HCT116 (cell line): ENCODE results near the gene SFXN5. TPM values are rescaled to one million over a fixed set of nuclear protein-coding genes. Genes with fewer than 3 reads are reported as not detected.

Experiments
- ATAC-seq: fragments of 200-7000 bp; cut with Tn5 transposase; 2 replicates; pipeline ENCODE4 v1.9.1; 2020; ENCODE audit warnings: mild to moderate bottlenecking, moderate library complexity
- BruUV-seq: library from RNA; stranded (reverse); fragments of 400-500 nt; replicated peaks from 2 replicates; lab custom pipeline; 2021; lab: Mats Ljungman, UMichigan
- CTCF ChIA-PET: fragments of 300-600 bp; sonication (Branson Sonifier 250); formaldehyde crosslinking; loops from one replicate; lab custom pipeline; 2021; ENCODE audit warnings: antibody characterized with exemption; lab: Charles Lee
- POLR2A ChIA-PET: fragments of 300-600, 350-600 bp; sonication (Branson Sonifier 250); formaldehyde crosslinking; loops from one replicate; lab custom pipeline; 2021; ENCODE audit warnings: antibody characterized with exemption; lab: Charles Lee
- RAD21 ChIA-PET, 2 experiments: fragments of 300-600 bp; sonication (Branson Sonifier 250); formaldehyde crosslinking; loops; one replicate each; lab custom pipeline; 2023; ENCODE audit warnings: low total read pairs in 2 of 2; ENCODE audit not compliant: uncharacterized antibody in 2 of 2, unreplicated experiment in 2 of 2, low non-redundant PET in 1 of 2; lab: Charles Lee
- DNase-seq: peaks from one replicate; pipeline ENCODE4 v3.0.0-alpha.2; 2010; ENCODE audit warnings: low read depth, low spot score
- H2AFZ ChIP-seq: fragments of 200-600 bp; shearing (Covaris generic), sonication (generic); 2 replicates; pipeline ENCODE4 v1.6.1; 2017; ENCODE audit warnings: low read depth, mixed run types, mixed read lengths, antibody characterized with exemption, low read length; ENCODE audit not compliant: poor library complexity, severe bottlenecking
- H3K27ac ChIP-seq: 2 replicates; pipeline ENCODE4 v1.5.1; 2012; ENCODE audit warnings: low read depth, low read length
- H3K27me3 ChIP-seq: fragments of 200-600 bp; sonication (generic); 2 replicates; pipeline ENCODE4 v1.6.1; 2016; ENCODE audit warnings: mixed run types, low read length, mixed read lengths; ENCODE audit not compliant: insufficient read depth
- H3K36me3 ChIP-seq, 2 experiments: fragments of 200-500 bp in 1 of 2; fragments of 200-600 bp in 1 of 2; sonication (Bioruptor generic) in 1 of 2; sonication (generic) in 1 of 2; 2 replicates each; pipeline versions ENCODE4 v1.5.1 to v1.6.1; 2014 to 2016; ENCODE audit warnings: low read length in 2 of 2, inconsistent platforms in 1 of 2, mixed read lengths in 1 of 2, mixed run types in 1 of 2; ENCODE audit not compliant: insufficient read depth in 2 of 2, control insufficient read depth in 1 of 2
- H3K4me1 ChIP-seq, 2 experiments: fragments of 200-600 bp in 1 of 2; sonication (generic) in 1 of 2; 2 replicates each; pipeline versions ENCODE4 v1.5.1 to v1.6.1; 2012 to 2017; ENCODE audit warnings: low read length in 2 of 2, inconsistent platforms in 1 of 2, mild to moderate bottlenecking in 1 of 2, mixed read lengths in 1 of 2, mixed run types in 1 of 2, moderate library complexity in 1 of 2; ENCODE audit not compliant: insufficient read depth in 2 of 2, control insufficient read depth in 1 of 2
- H3K4me2 ChIP-seq: fragments of 200-600 bp; sonication (generic); 2 replicates; pipeline ENCODE4 v1.6.1; 2017; ENCODE audit warnings: mixed run types, low read length, mixed read lengths
- H3K4me3 ChIP-seq, 2 experiments: fragments of 200-600 bp in 1 of 2; sonication (generic) in 1 of 2; replicated peaks in 1 of 2; 2 replicates each; pipeline ENCODE4 v1.5.1; 2011 to 2016; ENCODE audit warnings: low read length in 2 of 2, control low read depth in 1 of 2, low read depth in 1 of 2, mild to moderate bottlenecking in 1 of 2, mixed read lengths in 1 of 2, mixed run types in 1 of 2
- H3K79me2 ChIP-seq: fragments of 200-600 bp; sonication (generic); 2 replicates; pipeline ENCODE4 v1.6.1; 2017; ENCODE audit warnings: mild to moderate bottlenecking, mixed run types, low read length, moderate library complexity, mixed read lengths; ENCODE audit not compliant: insufficient read depth
- H3K9ac ChIP-seq: fragments of 200-600 bp; sonication (generic); 2 replicates; pipeline ENCODE4 v1.6.1; 2016; ENCODE audit warnings: low read length, mixed read lengths
- H3K9me2 ChIP-seq: fragments of 200-600 bp; sonication (generic), shearing (Covaris generic); 2 replicates; pipeline ENCODE4 v1.6.1; 2017; ENCODE audit warnings: mixed run types, mild to moderate bottlenecking, moderate library complexity; ENCODE audit not compliant: insufficient read depth
- H3K9me3 ChIP-seq, 2 experiments: fragments of 200-500 bp in 1 of 2; fragments of 200-600 bp in 1 of 2; sonication (Bioruptor generic) in 1 of 2; sonication (generic) in 1 of 2; 2 replicates each; pipeline ENCODE4 v1.6.1; 2014 to 2017; ENCODE audit warnings: low read length in 2 of 2, mixed read lengths in 2 of 2, inconsistent platforms in 1 of 2, low read depth in 1 of 2, mild to moderate bottlenecking in 1 of 2, mixed run types in 1 of 2, moderate library complexity in 1 of 2; ENCODE audit not compliant: control insufficient read depth in 1 of 2, insufficient read depth in 1 of 2
- H4K20me1 ChIP-seq: fragments of 200-600 bp; sonication (generic), shearing (Covaris generic); 2 replicates; pipeline ENCODE4 v1.6.1; 2017; ENCODE audit warnings: mixed run types, mild to moderate bottlenecking, moderate library complexity; ENCODE audit not compliant: insufficient read depth
- CEBPB ChIP-seq: IDR thresholded peaks from 2 replicates; pipeline ENCODE4 v1.6.1; 2012; ENCODE audit warnings: low read depth
- EGR1 ChIP-seq: IDR thresholded peaks from 2 replicates; pipeline ENCODE4 v1.6.1; 2012; ENCODE audit warnings: low read depth
- ELF1 ChIP-seq: IDR thresholded peaks from 2 replicates; pipeline ENCODE4 v1.6.1; 2012; ENCODE audit warnings: low read depth, borderline replicate concordance
- EZH2 ChIP-seq: fragments of 200-600 bp; sonication (generic); IDR thresholded peaks from 2 replicates; pipeline ENCODE4 v1.6.1; 2017; ENCODE audit warnings: antibody characterized with exemption, mixed run types
- FOSL1 ChIP-seq: IDR thresholded peaks from 2 replicates; pipeline ENCODE4 v1.6.1; 2012; ENCODE audit warnings: low read depth
- JUND ChIP-seq: IDR thresholded peaks from 2 replicates; pipeline ENCODE4 v1.6.1; 2012
- POLR2AphosphoS5 ChIP-seq: IDR thresholded peaks from 2 replicates; pipeline ENCODE4 v1.6.1; 2011; ENCODE audit warnings: mild to moderate bottlenecking, low read depth, low read length, moderate library complexity
- RAD21 ChIP-seq: IDR thresholded peaks from 2 replicates; pipeline ENCODE4 v1.6.1; 2012; ENCODE audit warnings: low read depth, mild to moderate bottlenecking
- SP1 ChIP-seq: IDR thresholded peaks from 2 replicates; pipeline ENCODE4 v1.6.1; 2012; ENCODE audit warnings: low read depth
- SRF ChIP-seq: IDR thresholded peaks from 2 replicates; pipeline ENCODE4 v1.6.1; 2012; ENCODE audit warnings: low read depth
- YY1 ChIP-seq: IDR thresholded peaks from 2 replicates; pipeline ENCODE4 v1.6.1; 2011; ENCODE audit warnings: low read length, low read depth, moderate library complexity, mild to moderate bottlenecking; ENCODE audit not compliant: insufficient replicate concordance; ENCODE audit errors: extremely low read depth
- ZFX ChIP-seq: fragments of 450-650 bp; IDR thresholded peaks from 2 replicates; pipeline ENCODE4 v1.6.1; 2017
- ZNF274 ChIP-seq: fragments of 200-500 bp; sonication (Bioruptor generic); IDR thresholded peaks from 2 replicates; pipeline ENCODE4 v1.6.1; 2014; ENCODE audit warnings: mild to moderate bottlenecking, low read depth, low read length, inconsistent platforms
- intact Hi-C: fragments of 100-400 bp; cut with micrococcal nuclease; formaldehyde crosslinking; loops from 2 replicates; pipeline ENCODE4 v1.10.0; 2022
- total RNA-seq: library from RNA; stranded (reverse); gene quantifications from one replicate; pipeline ENCODE4 v1.2.1, GENCODE V29; 2021; ENCODE audit not compliant: unreplicated experiment
- TF ChIP-seq, protein P1 (sequence below): IDR thresholded peaks from 2 replicates; pipeline ENCODE4 v1.6.1; 2012; ENCODE audit warnings: low read depth
- TF ChIP-seq, protein P2 (sequence below), 3 experiments: fragments of 200-600 bp in 1 of 3; sonication (generic) in 1 of 3; IDR thresholded peaks in 2 of 3; conservative IDR thresholded peaks in 1 of 3; 2 replicates each; pipeline ENCODE4 v1.5.1; 2012 to 2017; ENCODE audit warnings: low read depth in 2 of 3, low read length in 2 of 3, antibody characterized with exemption in 1 of 3, borderline replicate concordance in 1 of 3, control low read depth in 1 of 3, mild to moderate bottlenecking in 1 of 3, mixed read lengths in 1 of 3, mixed run types in 1 of 3, moderate library complexity in 1 of 3; ENCODE audit not compliant: insufficient read depth in 1 of 3
- TF ChIP-seq, protein P3 (sequence below): IDR thresholded peaks from 2 replicates; pipeline ENCODE4 v1.6.1; 2012

SFXN5 gene
- total RNA-seq, 1 experiment from 2014 or later = 10.0 TPM

DNA sequence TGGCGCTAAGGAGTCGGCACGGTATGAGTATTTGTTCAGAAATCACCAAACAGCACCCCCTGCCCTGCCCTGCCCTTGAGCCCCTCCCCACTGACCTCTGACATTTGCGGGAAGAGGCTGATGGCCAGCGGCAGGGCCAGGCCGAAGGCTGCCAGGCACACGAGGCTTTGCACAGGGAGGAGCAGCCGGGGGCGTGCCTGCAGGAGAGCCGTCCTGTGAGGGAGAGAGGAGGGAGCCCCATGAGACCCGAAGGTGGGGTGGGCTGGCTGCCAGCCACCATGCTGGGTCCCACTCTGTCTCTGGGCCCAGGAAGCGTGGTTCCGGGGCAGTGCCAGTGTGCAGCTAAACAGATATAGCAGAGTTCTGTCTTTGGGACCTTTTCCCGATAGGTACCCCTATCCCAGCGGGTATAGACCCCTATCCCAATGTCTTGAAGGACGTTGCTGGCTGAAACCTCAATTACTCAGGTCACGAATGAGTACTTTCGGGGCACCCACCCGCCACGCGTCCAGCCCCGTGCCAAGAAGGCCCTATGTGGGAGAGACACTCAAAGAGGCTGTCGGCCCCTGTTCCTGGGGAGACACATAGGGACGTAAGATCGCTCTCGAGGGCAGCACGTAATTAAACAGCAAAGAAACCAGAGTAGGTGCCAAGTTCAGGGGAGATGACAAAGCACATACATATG lies 110.3 kb downstream of the SFXN5 start:
- Histone ChIP-seq H3K27me3 (no peaks in the 10 kb centered on the region), H3K4me1 (no peaks in the 10 kb centered on the region), H2AFZ (no peak overlapping the region), H3K9me2 (no peaks in the 10 kb centered on the region), H3K4me3 (no peak overlapping the region), H3K4me2 (no peak overlapping the region)
- intact Hi-C loops = no loop called here
- POLR2A ChIA-PET = no interaction called here
- no TSS peak for BruUV-seq
- TF ChIP-seq YY1 (no peak), JUND (no peak), RAD21 (no peak), CEBPB (no peak), ZNF274 (no peak), ZFX (no peak), SP1 (no peak), EZH2 (no peak), ELF1 (no peak), SRF (no peak), POLR2AphosphoS5 (no peak), EGR1 (no peak), FOSL1 (no peak)
- TF ChIP-seq, protein P1, sequence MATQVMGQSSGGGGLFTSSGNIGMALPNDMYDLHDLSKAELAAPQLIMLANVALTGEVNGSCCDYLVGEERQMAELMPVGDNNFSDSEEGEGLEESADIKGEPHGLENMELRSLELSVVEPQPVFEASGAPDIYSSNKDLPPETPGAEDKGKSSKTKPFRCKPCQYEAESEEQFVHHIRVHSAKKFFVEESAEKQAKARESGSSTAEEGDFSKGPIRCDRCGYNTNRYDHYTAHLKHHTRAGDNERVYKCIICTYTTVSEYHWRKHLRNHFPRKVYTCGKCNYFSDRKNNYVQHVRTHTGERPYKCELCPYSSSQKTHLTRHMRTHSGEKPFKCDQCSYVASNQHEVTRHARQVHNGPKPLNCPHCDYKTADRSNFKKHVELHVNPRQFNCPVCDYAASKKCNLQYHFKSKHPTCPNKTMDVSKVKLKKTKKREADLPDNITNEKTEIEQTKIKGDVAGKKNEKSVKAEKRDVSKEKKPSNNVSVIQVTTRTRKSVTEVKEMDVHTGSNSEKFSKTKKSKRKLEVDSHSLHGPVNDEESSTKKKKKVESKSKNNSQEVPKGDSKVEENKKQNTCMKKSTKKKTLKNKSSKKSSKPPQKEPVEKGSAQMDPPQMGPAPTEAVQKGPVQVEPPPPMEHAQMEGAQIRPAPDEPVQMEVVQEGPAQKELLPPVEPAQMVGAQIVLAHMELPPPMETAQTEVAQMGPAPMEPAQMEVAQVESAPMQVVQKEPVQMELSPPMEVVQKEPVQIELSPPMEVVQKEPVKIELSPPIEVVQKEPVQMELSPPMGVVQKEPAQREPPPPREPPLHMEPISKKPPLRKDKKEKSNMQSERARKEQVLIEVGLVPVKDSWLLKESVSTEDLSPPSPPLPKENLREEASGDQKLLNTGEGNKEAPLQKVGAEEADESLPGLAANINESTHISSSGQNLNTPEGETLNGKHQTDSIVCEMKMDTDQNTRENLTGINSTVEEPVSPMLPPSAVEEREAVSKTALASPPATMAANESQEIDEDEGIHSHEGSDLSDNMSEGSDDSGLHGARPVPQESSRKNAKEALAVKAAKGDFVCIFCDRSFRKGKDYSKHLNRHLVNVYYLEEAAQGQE = no peak
- TF ChIP-seq, protein P2, sequence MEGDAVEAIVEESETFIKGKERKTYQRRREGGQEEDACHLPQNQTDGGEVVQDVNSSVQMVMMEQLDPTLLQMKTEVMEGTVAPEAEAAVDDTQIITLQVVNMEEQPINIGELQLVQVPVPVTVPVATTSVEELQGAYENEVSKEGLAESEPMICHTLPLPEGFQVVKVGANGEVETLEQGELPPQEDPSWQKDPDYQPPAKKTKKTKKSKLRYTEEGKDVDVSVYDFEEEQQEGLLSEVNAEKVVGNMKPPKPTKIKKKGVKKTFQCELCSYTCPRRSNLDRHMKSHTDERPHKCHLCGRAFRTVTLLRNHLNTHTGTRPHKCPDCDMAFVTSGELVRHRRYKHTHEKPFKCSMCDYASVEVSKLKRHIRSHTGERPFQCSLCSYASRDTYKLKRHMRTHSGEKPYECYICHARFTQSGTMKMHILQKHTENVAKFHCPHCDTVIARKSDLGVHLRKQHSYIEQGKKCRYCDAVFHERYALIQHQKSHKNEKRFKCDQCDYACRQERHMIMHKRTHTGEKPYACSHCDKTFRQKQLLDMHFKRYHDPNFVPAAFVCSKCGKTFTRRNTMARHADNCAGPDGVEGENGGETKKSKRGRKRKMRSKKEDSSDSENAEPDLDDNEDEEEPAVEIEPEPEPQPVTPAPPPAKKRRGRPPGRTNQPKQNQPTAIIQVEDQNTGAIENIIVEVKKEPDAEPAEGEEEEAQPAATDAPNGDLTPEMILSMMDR (IDR thresholded peaks at IDR 0.05 in 2 of 3, conservative IDR thresholded peaks at IDR 0.05 in 1 of 3; ENCODE audit: borderline replicate concordance in 1 of 3, insufficient read depth in 1 of 3, low read depth in 2 of 3, low read length in 2 of 3) = no peak
- TF ChIP-seq, protein P3, sequence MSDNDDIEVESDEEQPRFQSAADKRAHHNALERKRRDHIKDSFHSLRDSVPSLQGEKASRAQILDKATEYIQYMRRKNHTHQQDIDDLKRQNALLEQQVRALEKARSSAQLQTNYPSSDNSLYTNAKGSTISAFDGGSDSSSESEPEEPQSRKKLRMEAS = no peak
- TF ChIP-seq, all 23 proteins: peak for 0
- CTCF ChIA-PET = interaction anchor here (0.7 kb wide), 1 partner anchor 13 kb away, joined by 3 read pairs; no protein-coding TSS in a partner anchor
- Histone ChIP-seq H3K9ac (no peak overlapping the region), H4K20me1 (no peaks in the 10 kb centered on the region), H3K36me3 (no peaks in the 10 kb centered on the region), H3K79me2 (no peaks in the 10 kb centered on the region), H3K27ac (no peak overlapping the region), H3K9me3 (no peaks in the 10 kb centered on the region)
- no peak for ATAC-seq
- DNase-seq = no peak
- RAD21 ChIA-PET = no interaction called here
